K562 (cell line): Measurements from ENCODE around the gene PARD3B. TPM values are rescaled to one million over a fixed set of nuclear protein-coding genes. Genes with fewer than 3 reads are reported as not detected.
A peak's percentile ranks its signal among the peaks of the same experiment; 100 is the strongest.

Experiments used
- DDX20 ChIP-seq: fragments of 450-650 bp; IDR thresholded peaks from 2 replicates; pipeline ENCODE4 v1.6.1; 2016; ENCODE audit warnings: missing genetic modification characterization, low read depth, mild to moderate bottlenecking, missing compliant biosample characterization, moderate library complexity
- DEAF1 ChIP-seq: fragments of 450-650 bp; formaldehyde crosslinking; IDR thresholded peaks from 2 replicates; pipeline ENCODE4 v1.4.0; 2020; ENCODE audit warnings: mild to moderate bottlenecking, moderate library complexity
- JUND ChIP-seq, 2 experiments: IDR thresholded peaks; 2 replicates in 1 of 2; 3 replicates in 1 of 2; pipeline ENCODE4 v1.6.1; 2011; ENCODE audit warnings: borderline replicate concordance in 2 of 2, low read depth in 2 of 2, low read length in 2 of 2, improper control_type of control experiment in 1 of 2, missing biosample characterization in 1 of 2, missing genetic modification characterization in 1 of 2, missing genetic modification reagents in 1 of 2
- MBD1 ChIP-seq: fragments of 250-450 bp; sonication (Bioruptor Pico); IDR thresholded peaks from 2 replicates; pipeline ENCODE4 v1.8.0; 2022; ENCODE audit warnings: inconsistent platforms
- NCOR1 ChIP-seq: fragments of 450-650 bp; IDR thresholded peaks from 2 replicates; pipeline ENCODE4 v1.6.1; 2016; ENCODE audit warnings: mild to moderate bottlenecking, moderate library complexity
- NR2C1 ChIP-seq, 2 experiments: fragments of 450-650 bp; IDR thresholded peaks; 2 replicates each; pipeline ENCODE4 v1.6.1; 2017; ENCODE audit warnings: mild to moderate bottlenecking in 2 of 2, antibody characterized with exemption in 1 of 2, inconsistent platforms in 1 of 2, missing compliant biosample characterization in 1 of 2, missing genetic modification characterization in 1 of 2
- NR2C2 ChIP-seq, 2 experiments: fragments of 200-800 bp in 1 of 2; sonication (Bioruptor generic) in 1 of 2; sonication (generic) in 1 of 2; formaldehyde crosslinking in 1 of 2; IDR thresholded peaks; 2 replicates each; pipeline versions ENCODE4 v1.6.1 to v1.8.0; 2016 to 2022; ENCODE audit warnings: mild to moderate bottlenecking in 1 of 2, missing compliant biosample characterization in 1 of 2, missing genetic modification characterization in 1 of 2, missing genetic modification reagents in 1 of 2
- RCOR1 ChIP-seq, 2 experiments: IDR thresholded peaks; 2 replicates each; pipeline ENCODE4 v1.6.1; 2012; ENCODE audit warnings: low read depth in 2 of 2, low read length in 2 of 2, borderline replicate concordance in 1 of 2, improper control_type of control experiment in 1 of 2
- REST ChIP-seq, 2 experiments: fragments of 450-650 bp; formaldehyde crosslinking in 1 of 2; IDR thresholded peaks; 2 replicates each; pipeline versions ENCODE4 v1.4.0 to v1.6.1; 2014 to 2020; ENCODE audit warnings: mild to moderate bottlenecking in 2 of 2, borderline replicate concordance in 1 of 2, low read depth in 1 of 2
- SMC3 ChIP-seq: conservative IDR thresholded peaks from 2 replicates; pipeline ENCODE4 v1.6.1; 2011; ENCODE audit warnings: low read depth, low read length, improper control_type of control experiment; ENCODE audit not compliant: insufficient read depth
- TCFL5 ChIP-seq: fragments of 250-450 bp; sonication (Bioruptor Pico); conservative IDR thresholded peaks from 2 replicates; pipeline ENCODE4 v1.6.1; 2021; ENCODE audit warnings: mild to moderate bottlenecking, moderate library complexity, matching md5 sums
- polyA plus RNA-seq, 8 experiments: library from polyadenylated mRNA; depleted of rRNA in 4 of 8; stranded (reverse) in 5 of 8; unstranded in 3 of 8; fragments of >200 nt; fragmentation: Nextera tagmentation in 2 of 8; fragmentation: Illumina TruSeq in 1 of 8; extraction: Ambion mirVana in 2 of 8; extraction: Trizol in 1 of 8; gene quantifications; 2 replicates each; pipeline versions ENCODE4 v1.2.1 to v1.2.3, GENCODE V29; 2011 to 2014; ENCODE audit warnings: inconsistent platforms in 1 of 8, missing spikeins in 1 of 8
- total RNA-seq, 7 experiments: library from RNA; depleted of rRNA in 6 of 7; stranded (reverse); fragments of >200 nt in 6 of 7; fragmentation: Illumina TruSeq in 2 of 7; extraction: Trizol in 2 of 7; gene quantifications; 2 replicates each; pipeline versions ENCODE4 v1.2.1 to v1.2.3, GENCODE V29; 2011 to 2021; ENCODE audit warnings: low replicate concordance in 1 of 7

The PARD3B gene
- total and polyA plus RNA-seq, 9 of the 15 experiments (the other 6 are each of a cell fraction or from before 2014, with no cell fraction given), result 0.15 to 3.0 (median 1.1) TPM

GRCh38 chr2:204691911-204692510 is 146.7 kb downstream of the PARD3B start (continued):
- peak; percentile 59 for TF ChIP-seq SMC3
- no peak for TF ChIP-seq JUND (IDR thresholded peaks at IDR 0.05; ENCODE audit: borderline replicate concordance, low read depth, low read length)
- peak; percentile 19; the same call in 1 of the 3 replicates for TF ChIP-seq JUND (tag; IDR thresholded peaks at IDR 0.05; ENCODE audit: borderline replicate concordance, low read depth, low read length)
- no peak for TF ChIP-seq NR2C2 (CRISPR knock-in tag; IDR thresholded peaks at IDR 0.05)
- TF ChIP-seq NR2C2 (tag; IDR thresholded peaks at IDR 0.05), result peak; percentile 82
- no peak for TF ChIP-seq TCFL5
- peak; percentile 61 for TF ChIP-seq DEAF1 (CRISPR knock-in tag)
- peak; percentile 53; the same call in 1 of the 2 replicates for TF ChIP-seq REST (IDR thresholded peaks at IDR 0.05; ENCODE audit: borderline replicate concordance)
- TF ChIP-seq REST (CRISPR knock-in tag; IDR thresholded peaks at IDR 0.05; ENCODE audit: low read depth), result no peak
- TF ChIP-seq NCOR1, result no peak
- peak in 1 of 2 experiments; percentile 19; a peak in 1 of 4 replicates for TF ChIP-seq RCOR1 (IDR thresholded peaks at IDR 0.05; ENCODE audit: borderline replicate concordance in 1 of 2, low read depth in 2 of 2, low read length in 2 of 2)
- no peak for TF ChIP-seq NR2C1 (IDR thresholded peaks at IDR 0.05)
- peak; percentile 43; the same call in 1 of the 2 replicates for TF ChIP-seq NR2C1 (tag; IDR thresholded peaks at IDR 0.05)
- TF ChIP-seq DDX20, result no peak
- TF ChIP-seq MBD1 (CRISPR knock-in tag), result no peak
